WTC11 (cell line): ENCODE data around the gene HSD17B3. TPM values are rescaled to one million over a fixed set of nuclear protein-coding genes. Genes with fewer than 3 reads are reported as not detected.
A peak's percentile ranks its signal among the peaks of the same experiment; 100 is the strongest.

Experiments used
- ATAC-seq: fragments of 200-7000 bp; cut with Tn5 transposase; 2 replicates; pipeline ENCODE4 v1.10.0; 2021; ENCODE audit warnings: mild to moderate bottlenecking, moderate library complexity
- CTCF ChIA-PET: fragments of 300-600 bp; sonication (Branson Sonifier 250); formaldehyde crosslinking; loops from one replicate; lab custom pipeline; 2021; ENCODE audit warnings: antibody characterized with exemption; lab: Charles Lee
- POLR2A ChIA-PET: fragments of 350-600 bp; sonication (Branson Sonifier 250); formaldehyde crosslinking; loops from one replicate; lab custom pipeline; 2021; ENCODE audit warnings: antibody characterized with exemption; lab: Charles Lee
- DNase-seq: peaks from one replicate; pipeline ENCODE4 v3.0.0; 2021; ENCODE audit warnings: low spot score
- H3K27ac Mint-ChIP-seq: 2 replicates; pipeline ENCODE4 v1.8.0; 2021; ENCODE audit warnings: mixed read lengths
- H3K27me3 Mint-ChIP-seq: 2 replicates; pipeline ENCODE4 v1.8.0; 2021; ENCODE audit warnings: low read depth, mild to moderate bottlenecking, moderate library complexity, mixed read lengths
- H3K36me3 Mint-ChIP-seq: 2 replicates; pipeline ENCODE4 v1.8.0; 2021; ENCODE audit warnings: mixed read lengths
- H3K4me1 Mint-ChIP-seq: 2 replicates; pipeline ENCODE4 v1.8.0; 2022; ENCODE audit warnings: mixed read lengths
- H3K4me3 Mint-ChIP-seq: 2 replicates; pipeline ENCODE4 v1.8.0; 2021; ENCODE audit warnings: mild to moderate bottlenecking, moderate library complexity, mixed read lengths
- H3K9me3 Mint-ChIP-seq: 2 replicates; pipeline ENCODE4 v1.8.0; 2021; ENCODE audit warnings: mixed read lengths
- CREM ChIP-seq: sonication (generic); formaldehyde crosslinking; IDR thresholded peaks from 2 replicates; pipeline ENCODE4 v1.8.1; 2022; ENCODE audit warnings: mild to moderate bottlenecking, missing genetic modification reagents, moderate library complexity
- ETV6 ChIP-seq: sonication (generic); formaldehyde crosslinking; IDR thresholded peaks from 2 replicates; pipeline ENCODE4 v1.8.1; 2022; ENCODE audit warnings: mild to moderate bottlenecking, missing genetic modification reagents
- FOXJ3 ChIP-seq: sonication (generic); formaldehyde crosslinking; IDR thresholded peaks from 2 replicates; pipeline ENCODE4 v1.9.0; 2021; ENCODE audit warnings: missing genetic modification reagents, mild to moderate bottlenecking, borderline replicate concordance
- FOXP1 ChIP-seq: sonication (generic); formaldehyde crosslinking; IDR thresholded peaks from 2 replicates; pipeline ENCODE4 v1.8.0; 2022; ENCODE audit warnings: missing genetic modification reagents, mild to moderate bottlenecking, moderate library complexity, borderline replicate concordance
- NR2C2 ChIP-seq: sonication (generic); formaldehyde crosslinking; IDR thresholded peaks from 2 replicates; pipeline ENCODE4 v1.8.0; 2022; ENCODE audit warnings: mild to moderate bottlenecking, missing genetic modification reagents
- NR3C1 ChIP-seq: sonication (generic); formaldehyde crosslinking; conservative IDR thresholded peaks from 2 replicates; pipeline ENCODE4 v1.8.1; 2023; ENCODE audit warnings: low read depth, mild to moderate bottlenecking, missing genetic modification reagents
- SP1 ChIP-seq: sonication (generic); formaldehyde crosslinking; conservative IDR thresholded peaks from 2 replicates; pipeline ENCODE4 v1.8.1; 2022; ENCODE audit warnings: missing genetic modification reagents
- TEAD1 ChIP-seq: sonication (generic); formaldehyde crosslinking; IDR thresholded peaks from 2 replicates; pipeline ENCODE4 v1.8.0; 2022; ENCODE audit warnings: mild to moderate bottlenecking, missing genetic modification reagents
- TP53 ChIP-seq: sonication (generic); formaldehyde crosslinking; IDR thresholded peaks from 2 replicates; pipeline ENCODE4 v1.8.1; 2023; ENCODE audit warnings: mild to moderate bottlenecking, missing genetic modification reagents
- ZNF121 ChIP-seq: sonication (generic); formaldehyde crosslinking; IDR thresholded peaks from 2 replicates; pipeline ENCODE4 v1.8.0; 2023; ENCODE audit warnings: missing genetic modification reagents
- ZNF219 ChIP-seq: sonication (generic); formaldehyde crosslinking; IDR thresholded peaks from 2 replicates; pipeline ENCODE4 v1.8.0; 2023; ENCODE audit warnings: missing genetic modification reagents, mild to moderate bottlenecking, borderline replicate concordance
- ZNF317 ChIP-seq: sonication (generic); formaldehyde crosslinking; IDR thresholded peaks from 2 replicates; pipeline ENCODE4 v1.8.1; 2023; ENCODE audit warnings: low read depth, mild to moderate bottlenecking, moderate library complexity, missing genetic modification reagents, borderline replicate concordance
- ZNF416 ChIP-seq: fragments of 250-450 bp; sonication (Bioruptor Pico); IDR thresholded peaks from 2 replicates; pipeline ENCODE4 v1.9.0; 2021; ENCODE audit warnings: mild to moderate bottlenecking, inconsistent platforms
- total RNA-seq: library from RNA; stranded (reverse); gene quantifications from 3 replicates; pipeline ENCODE4 v1.2.3, GENCODE V29; 2021
- TF ChIP-seq, protein P1 (sequence below): fragments of 250-450 bp; sonication (Bioruptor Pico); IDR thresholded peaks from 2 replicates; pipeline ENCODE4 v1.8.0; 2021; ENCODE audit warnings: mild to moderate bottlenecking
- TF ChIP-seq, protein P2 (sequence below): sonication (generic); formaldehyde crosslinking; IDR thresholded peaks from 2 replicates; pipeline ENCODE4 v1.8.0; 2023; ENCODE audit warnings: missing genetic modification reagents
- TF ChIP-seq, protein P3 (sequence below): sonication (generic); formaldehyde crosslinking; IDR thresholded peaks from 2 replicates; pipeline ENCODE4 v1.8.1; 2022; ENCODE audit warnings: low read depth, mild to moderate bottlenecking, moderate library complexity, missing genetic modification reagents, borderline replicate concordance
- TF ChIP-seq, protein P4 (sequence below): fragments of 250-450 bp; sonication (Bioruptor Pico); IDR thresholded peaks from 2 replicates; pipeline ENCODE4 v1.9.0; 2021; ENCODE audit warnings: mild to moderate bottlenecking

The HSD17B3 gene
- total RNA-seq, 1 experiment from 2014 or later = not detected

DNA sequence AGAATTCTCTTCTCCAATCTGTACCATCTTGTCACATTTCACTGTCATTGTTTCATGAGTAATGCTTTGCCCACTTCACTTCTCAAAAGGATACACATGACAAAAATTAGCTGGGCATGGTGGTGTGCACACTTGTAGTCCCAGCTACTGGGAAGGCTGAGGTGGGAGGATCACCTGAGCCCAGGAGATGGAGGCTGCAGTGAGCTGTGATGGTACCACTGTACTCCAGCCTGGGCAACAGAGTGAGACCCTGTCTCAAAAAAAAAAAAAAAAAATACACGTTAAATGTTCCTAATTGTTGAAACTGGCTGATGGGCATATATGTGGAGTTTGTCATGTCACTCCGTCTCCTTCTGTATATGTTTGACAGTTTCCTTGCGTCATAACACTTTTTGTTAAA is 36.3 kb upstream of the HSD17B3 start:
- no peak for ATAC-seq
- H3K27ac Mint-ChIP-seq = no peak overlapping the region
- CTCF ChIA-PET = no interaction called here
- no peaks in the 10 kb centered on the region for H3K9me3 Mint-ChIP-seq
- peak; percentile 55; the same call in 1 of the 2 replicates for TF ChIP-seq ZNF121
- TF ChIP-seq, protein P1, sequence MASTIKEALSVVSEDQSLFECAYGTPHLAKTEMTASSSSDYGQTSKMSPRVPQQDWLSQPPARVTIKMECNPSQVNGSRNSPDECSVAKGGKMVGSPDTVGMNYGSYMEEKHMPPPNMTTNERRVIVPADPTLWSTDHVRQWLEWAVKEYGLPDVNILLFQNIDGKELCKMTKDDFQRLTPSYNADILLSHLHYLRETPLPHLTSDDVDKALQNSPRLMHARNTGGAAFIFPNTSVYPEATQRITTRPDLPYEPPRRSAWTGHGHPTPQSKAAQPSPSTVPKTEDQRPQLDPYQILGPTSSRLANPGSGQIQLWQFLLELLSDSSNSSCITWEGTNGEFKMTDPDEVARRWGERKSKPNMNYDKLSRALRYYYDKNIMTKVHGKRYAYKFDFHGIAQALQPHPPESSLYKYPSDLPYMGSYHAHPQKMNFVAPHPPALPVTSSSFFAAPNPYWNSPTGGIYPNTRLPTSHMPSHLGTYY (CRISPR knock-in tag) = no peak
- no peak for DNase-seq
- peaks cover 14% of the 10 kb centered on the region for H3K4me1 Mint-ChIP-seq
- POLR2A ChIA-PET = interaction anchor here (0.6 kb wide), 1 partner anchor 241 kb away, joined by 4 read pairs; no protein-coding TSS in a partner anchor
- H3K27me3 Mint-ChIP-seq = no peaks in the 10 kb centered on the region
- no peak overlapping the region for H3K4me3 Mint-ChIP-seq
- H3K36me3 Mint-ChIP-seq = no peaks in the 10 kb centered on the region

DNA sequence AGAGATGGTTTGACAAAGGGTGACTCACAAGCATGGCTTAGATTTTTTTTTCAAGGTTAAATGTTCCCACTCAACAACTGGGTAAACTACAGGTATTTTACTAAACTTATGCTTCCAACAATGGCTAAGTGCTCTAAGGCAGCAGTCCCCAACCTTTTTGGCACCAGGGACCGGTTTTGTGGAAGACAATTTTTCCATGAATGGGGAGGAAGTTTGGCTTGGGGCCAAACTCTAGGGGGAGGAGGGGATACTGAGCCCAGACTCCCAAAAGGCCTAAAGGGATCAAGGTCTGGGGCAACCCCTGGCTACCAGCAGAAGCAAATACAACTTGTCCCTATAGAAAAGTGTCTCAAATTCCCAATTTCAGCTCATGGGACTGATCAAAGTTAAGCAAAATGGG is 32.0 kb upstream of the HSD17B3 start:
- DNase-seq = no peak
- ATAC-seq = no peak
- H3K36me3 Mint-ChIP-seq = no peaks in the 10 kb centered on the region
- CTCF ChIA-PET = interaction anchor here (1.0 kb wide), 1 partner anchor 17 kb away, joined by 3 read pairs; no protein-coding TSS in a partner anchor
- no peaks in the 10 kb centered on the region for H3K9me3 Mint-ChIP-seq
- no peak overlapping the region for H3K27ac Mint-ChIP-seq
- H3K4me3 Mint-ChIP-seq = no peak overlapping the region
- POLR2A ChIA-PET = no interaction called here
- TF ChIP-seq ZNF416 (CRISPR knock-in tag) (no peak), ETV6 (no peak)
- peaks cover 13% of the 10 kb centered on the region for H3K4me1 Mint-ChIP-seq
- H3K27me3 Mint-ChIP-seq = no peaks in the 10 kb centered on the region

DNA sequence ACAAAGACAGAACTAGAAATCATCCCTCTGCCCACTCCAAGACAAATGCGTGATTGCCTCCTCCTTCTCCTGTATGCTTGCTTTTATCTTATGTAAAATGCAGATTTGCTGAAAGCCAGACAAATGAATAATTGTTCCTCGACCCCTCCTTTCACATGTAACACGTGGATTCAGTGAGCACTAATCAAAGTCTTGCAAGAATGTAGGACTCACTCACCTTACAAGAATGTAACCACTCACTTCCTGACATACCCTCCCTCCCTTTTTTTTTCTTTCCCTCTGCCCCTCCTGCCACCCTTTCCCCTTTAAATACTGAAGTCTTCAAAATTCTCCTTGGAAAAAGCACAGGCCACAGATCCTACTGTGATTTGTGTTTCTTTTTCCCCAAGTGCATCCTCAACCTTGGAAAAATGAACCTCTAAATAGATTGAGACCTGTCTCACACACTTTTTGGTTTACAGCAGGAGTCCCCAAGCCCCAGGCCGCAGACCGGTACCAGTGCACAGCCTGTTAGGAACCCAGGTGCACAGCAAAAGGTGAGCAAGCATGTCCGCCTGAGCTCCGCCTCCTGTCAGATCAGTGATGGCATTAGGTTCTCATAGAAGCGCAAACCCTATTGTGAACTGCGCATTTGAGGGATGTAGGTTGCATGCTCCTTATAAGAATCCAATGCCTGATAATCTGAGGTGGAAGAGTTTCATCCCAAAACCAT is 29.4 kb upstream of the HSD17B3 start:
- Mint-ChIP-seq H3K9me3 (no peaks in the 10 kb centered on the region), H3K4me1 (peaks cover 13% of the 10 kb centered on the region), H3K36me3 (no peaks in the 10 kb centered on the region), H3K27me3 (no peaks in the 10 kb centered on the region), H3K4me3 (no peak overlapping the region), H3K27ac (peak overlapping the region; percentile 58)
- ChIA-PET POLR2A (no interaction called here), CTCF (interaction anchor here (1.0 kb wide), 1 partner anchor 118 kb away, joined by 3 read pairs; the partner anchor contains the start of gene HABP4)
- peak; percentile 70 for ATAC-seq
- DNase-seq = no peak
- TF ChIP-seq, protein P1 (CRISPR knock-in tag) = no peak
- TF ChIP-seq, protein P2, sequence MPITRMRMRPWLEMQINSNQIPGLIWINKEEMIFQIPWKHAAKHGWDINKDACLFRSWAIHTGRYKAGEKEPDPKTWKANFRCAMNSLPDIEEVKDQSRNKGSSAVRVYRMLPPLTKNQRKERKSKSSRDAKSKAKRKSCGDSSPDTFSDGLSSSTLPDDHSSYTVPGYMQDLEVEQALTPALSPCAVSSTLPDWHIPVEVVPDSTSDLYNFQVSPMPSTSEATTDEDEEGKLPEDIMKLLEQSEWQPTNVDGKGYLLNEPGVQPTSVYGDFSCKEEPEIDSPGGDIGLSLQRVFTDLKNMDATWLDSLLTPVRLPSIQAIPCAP (CRISPR knock-in tag) = no peak
- TF ChIP-seq ZNF219 (CRISPR knock-in tag) (no peak), ZNF317 (CRISPR knock-in tag) (no peak), SP1 (CRISPR knock-in tag) (no peak), TEAD1 (CRISPR knock-in tag) (no peak), NR3C1 (CRISPR knock-in tag) (no peak), TP53 (CRISPR knock-in tag) (no peak), CREM (CRISPR knock-in tag) (no peak), NR2C2 (CRISPR knock-in tag) (no peak), FOXJ3 (CRISPR knock-in tag) (no peak), FOXP1 (CRISPR knock-in tag) (no peak)
- TF ChIP-seq, protein P3, sequence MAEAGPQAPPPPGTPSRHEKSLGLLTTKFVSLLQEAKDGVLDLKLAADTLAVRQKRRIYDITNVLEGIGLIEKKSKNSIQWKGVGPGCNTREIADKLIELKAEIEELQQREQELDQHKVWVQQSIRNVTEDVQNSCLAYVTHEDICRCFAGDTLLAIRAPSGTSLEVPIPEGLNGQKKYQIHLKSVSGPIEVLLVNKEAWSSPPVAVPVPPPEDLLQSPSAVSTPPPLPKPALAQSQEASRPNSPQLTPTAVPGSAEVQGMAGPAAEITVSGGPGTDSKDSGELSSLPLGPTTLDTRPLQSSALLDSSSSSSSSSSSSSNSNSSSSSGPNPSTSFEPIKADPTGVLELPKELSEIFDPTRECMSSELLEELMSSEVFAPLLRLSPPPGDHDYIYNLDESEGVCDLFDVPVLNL = no peak
- TF ChIP-seq, protein P4, sequence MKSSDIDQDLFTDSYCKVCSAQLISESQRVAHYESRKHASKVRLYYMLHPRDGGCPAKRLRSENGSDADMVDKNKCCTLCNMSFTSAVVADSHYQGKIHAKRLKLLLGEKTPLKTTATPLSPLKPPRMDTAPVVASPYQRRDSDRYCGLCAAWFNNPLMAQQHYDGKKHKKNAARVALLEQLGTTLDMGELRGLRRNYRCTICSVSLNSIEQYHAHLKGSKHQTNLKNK = no peak
